K562 (cell line): ENCODE results near the gene DEPDC1. TPM values are rescaled to one million over a fixed set of nuclear protein-coding genes. Genes with fewer than 3 reads are reported as not detected.

Experiments used
- ATAC-seq: fragments of 200-7000 bp; cut with Tn5 transposase; 3 replicates; pipeline ENCODE4 v1.9.1; 2020; ENCODE audit warnings: moderate library complexity
- BruUV-seq: library from RNA; stranded (reverse); fragments of 400-500 nt; replicated peaks from 2 replicates; lab custom pipeline; 2021; lab: Mats Ljungman, UMichigan
- CTCF ChIA-PET: fragments of 300-600 bp; formaldehyde crosslinking; extraction: SDS; loops from one replicate; lab custom pipeline; 2021; ENCODE audit warnings: low intra/inter-chr PET ratio; lab: Yijun Ruan, JAX
- POLR2A ChIA-PET: fragments of 300-600, 350-650 bp; sonication (Branson Sonifier 250); formaldehyde crosslinking; extraction: SDS; loops from one replicate; lab custom pipeline; 2021; ENCODE audit warnings: antibody characterized with exemption, inconsistent platforms; lab: Yijun Ruan, JAX
- DNase-seq, 4 experiments: peaks; one replicate each; pipeline versions ENCODE4 v3.0.0 to v3.0.0-alpha.2; 2011 to 2018; ENCODE audit warnings: low spot score in 3 of 4, mixed read lengths in 3 of 4; ENCODE audit errors: extremely low read depth in 1 of 4
- FAIRE-seq: peaks from 2 replicates; lab custom pipeline; 2011; peaks lifted over from hg19 to GRCh38; lab: Jason Lieb, UNC
- H2AFZ ChIP-seq: 2 replicates; pipeline ENCODE4 v1.6.0; 2011; ENCODE audit warnings: low read depth, low read length, control low read depth, inconsistent platforms
- H3K27ac ChIP-seq: fragments of 200-600 bp; 3 replicates; pipeline ENCODE4 v1.8.0; 2011; ENCODE audit warnings: low read depth, mild to moderate bottlenecking, control low read depth, inconsistent platforms, low read length, moderate library complexity, mixed read lengths; ENCODE audit errors: extremely low read depth
- H3K27me3 ChIP-seq, 2 experiments: fragments of 300-600 bp in 1 of 2; 2 replicates in 1 of 2; 3 replicates in 1 of 2; pipeline versions ENCODE4 v1.6.0 to v1.8.0; 2011; ENCODE audit warnings: inconsistent platforms in 2 of 2, low read length in 2 of 2, mild to moderate bottlenecking in 1 of 2, mixed read lengths in 1 of 2, moderate library complexity in 1 of 2; ENCODE audit not compliant: control insufficient read depth in 2 of 2, insufficient read depth in 2 of 2
- H3K36me3 ChIP-seq: fragments of 300-600 bp; 3 replicates; pipeline ENCODE4 v1.8.0; 2011; ENCODE audit warnings: mild to moderate bottlenecking, low read length, inconsistent platforms; ENCODE audit not compliant: control insufficient read depth, insufficient read depth
- H3K4me1 ChIP-seq, 2 experiments: fragments of 200-600 bp in 1 of 2; replicated peaks in 1 of 2; 2 replicates in 1 of 2; 3 replicates in 1 of 2; pipeline versions ENCODE4 v1.5.1 to v1.8.0; 2011; ENCODE audit warnings: inconsistent platforms in 2 of 2, low read length in 2 of 2, mild to moderate bottlenecking in 1 of 2, mixed read lengths in 1 of 2, moderate library complexity in 1 of 2; ENCODE audit not compliant: control insufficient read depth in 2 of 2, insufficient read depth in 2 of 2
- H3K4me2 ChIP-seq: 2 replicates; pipeline ENCODE4 v1.6.1; 2011; ENCODE audit warnings: low read length, control low read depth, inconsistent platforms, mixed read lengths; ENCODE audit not compliant: insufficient read depth
- H3K4me3 ChIP-seq: fragments of 200-600 bp; sonication (generic), shearing (Covaris generic); 2 replicates; pipeline ENCODE4 v1.5.1; 2016; ENCODE audit warnings: control low read depth, inconsistent platforms
- H3K79me2 ChIP-seq: fragments of 200-600 bp; 3 replicates; pipeline ENCODE4 v1.8.0; 2011; ENCODE audit warnings: low read length, inconsistent platforms; ENCODE audit not compliant: control insufficient read depth, insufficient read depth
- H3K9ac ChIP-seq, 2 experiments: 2 replicates each; pipeline versions ENCODE4 v1.6.0 to v1.6.1; 2011; ENCODE audit warnings: low read depth in 2 of 2, low read length in 2 of 2, control low read depth in 1 of 2, inconsistent platforms in 1 of 2, mild to moderate bottlenecking in 1 of 2, mixed read lengths in 1 of 2; ENCODE audit not compliant: insufficient read depth in 1 of 2
- H3K9me1 ChIP-seq: one replicate; pipeline ENCODE4 v1.6.0; 2011; ENCODE audit warnings: inconsistent platforms, mild to moderate bottlenecking, low read length, moderate library complexity; ENCODE audit not compliant: control insufficient read depth, insufficient read depth
- H3K9me3 ChIP-seq: replicated peaks from 2 replicates; pipeline ENCODE4 v1.5.1; 2011; ENCODE audit warnings: low read depth, low read length, inconsistent platforms; ENCODE audit not compliant: control insufficient read depth, insufficient read depth
- H4K20me1 ChIP-seq: replicated peaks from 2 replicates; pipeline ENCODE4 v1.6.1; 2011; ENCODE audit warnings: low read length, inconsistent platforms, mixed read lengths; ENCODE audit not compliant: control insufficient read depth, insufficient read depth
- ARID4B ChIP-seq: sonication (generic); formaldehyde crosslinking; IDR thresholded peaks from 2 replicates; pipeline ENCODE4 v1.8.0; 2022; ENCODE audit warnings: mild to moderate bottlenecking, missing genetic modification reagents
- BACH1 ChIP-seq: fragments of 200-800 bp; sonication (Bioruptor generic); IDR thresholded peaks from 2 replicates; pipeline ENCODE4 v1.6.1; 2016; ENCODE audit warnings: missing genetic modification characterization, missing compliant biosample characterization
- DNMT1 ChIP-seq: fragments of 450-650 bp; IDR thresholded peaks from 2 replicates; pipeline ENCODE4 v1.6.1; 2016; ENCODE audit warnings: antibody characterized with exemption, mild to moderate bottlenecking
- ELF2 ChIP-seq: fragments of 250-450 bp; sonication (Bioruptor Pico); IDR thresholded peaks from 2 replicates; pipeline ENCODE4 v1.5.0; 2021; ENCODE audit warnings: mild to moderate bottlenecking
- NCOR1 ChIP-seq: fragments of 450-650 bp; IDR thresholded peaks from 2 replicates; pipeline ENCODE4 v1.6.1; 2016; ENCODE audit warnings: mild to moderate bottlenecking, moderate library complexity
- NR2F6 ChIP-seq: fragments of 450-650 bp; formaldehyde crosslinking; IDR thresholded peaks from 2 replicates; pipeline ENCODE4 v1.4.0; 2020; ENCODE audit warnings: mild to moderate bottlenecking
- SIN3B ChIP-seq: fragments of 450-650 bp; IDR thresholded peaks from 2 replicates; pipeline ENCODE4 v1.6.1; 2017; ENCODE audit warnings: low read depth, mild to moderate bottlenecking, moderate library complexity
- SUPT5H ChIP-seq: fragments of 450-650 bp; IDR thresholded peaks from 2 replicates; pipeline ENCODE4 v1.6.1; 2016
- TCF15 ChIP-seq: fragments of 250-450 bp; sonication (Bioruptor Pico); IDR thresholded peaks from 2 replicates; pipeline ENCODE4 v1.8.0; 2022; ENCODE audit warnings: moderate library complexity, mild to moderate bottlenecking, inconsistent platforms
- THRA ChIP-seq: fragments of 450-650 bp; IDR thresholded peaks from 2 replicates; pipeline ENCODE4 v1.6.1; 2017; ENCODE audit warnings: mild to moderate bottlenecking, moderate library complexity
- ZBTB1 ChIP-seq: sonication (generic); formaldehyde crosslinking; IDR thresholded peaks from 2 replicates; pipeline ENCODE4 v1.8.1; 2023; ENCODE audit warnings: missing genetic modification reagents, low read depth, mild to moderate bottlenecking, borderline replicate concordance
- ZFX ChIP-seq: sonication (generic); formaldehyde crosslinking; IDR thresholded peaks from 2 replicates; pipeline ENCODE4 v1.8.0; 2022; ENCODE audit warnings: mild to moderate bottlenecking, missing genetic modification reagents, moderate library complexity
- ZNF23 ChIP-seq: fragments of 250-450 bp; sonication (Bioruptor Pico); IDR thresholded peaks from 2 replicates; pipeline ENCODE4 v1.4.0; 2020; ENCODE audit warnings: mild to moderate bottlenecking
- ZNF668 ChIP-seq: fragments of 250-450 bp; sonication (Bioruptor Pico); IDR thresholded peaks from 2 replicates; pipeline ENCODE4 v1.8.0; 2022; ENCODE audit warnings: mild to moderate bottlenecking, inconsistent platforms
- ZNF766 ChIP-seq: fragments of 200-800 bp; sonication (Bioruptor generic); conservative IDR thresholded peaks from 2 replicates; pipeline ENCODE4 v1.6.1; 2016; ENCODE audit warnings: missing genetic modification characterization, missing compliant biosample characterization
- WGBS: fragments of 100-300 bp; shearing (Covaris generic); methylation state at CpG from one replicate; pipeline ENCODE4 v1.1.6; 2016; ENCODE audit warnings: low coverage, mixed read lengths; ENCODE audit not compliant: insufficient coverage; ENCODE audit errors: missing lambda C conversion rate; 5-methylcytosine and 5-hydroxymethylcytosine counted together
- in situ Hi-C: fragments of 300-500 bp; cut with MboI; formaldehyde crosslinking; loops from 4 replicates; pipeline ENCODE4 v1.15.0; 2018; ENCODE audit warnings: inconsistent platforms, mixed read lengths
- intact Hi-C: fragments of 100-400 bp; cut with micrococcal nuclease; formaldehyde crosslinking; loops from 2 replicates; pipeline ENCODE4 v1.14.2; 2022
- polyA plus RNA-seq, 8 experiments: library from polyadenylated mRNA; depleted of rRNA in 4 of 8; stranded (reverse) in 5 of 8; unstranded in 3 of 8; fragments of >200 nt; fragmentation: Nextera tagmentation in 2 of 8; fragmentation: Illumina TruSeq in 1 of 8; extraction: Ambion mirVana in 2 of 8; extraction: Trizol in 1 of 8; gene quantifications; 2 replicates each; pipeline versions ENCODE4 v1.2.1 to v1.2.3, GENCODE V29; 2011 to 2014; ENCODE audit warnings: inconsistent platforms in 1 of 8, missing spikeins in 1 of 8
- total RNA-seq, 7 experiments: library from RNA; depleted of rRNA in 6 of 7; stranded (reverse); fragments of >200 nt in 6 of 7; fragmentation: Illumina TruSeq in 2 of 7; extraction: Trizol in 2 of 7; gene quantifications; 2 replicates each; pipeline versions ENCODE4 v1.2.1 to v1.2.3, GENCODE V29; 2011 to 2021; ENCODE audit warnings: low replicate concordance in 1 of 7
- TF ChIP-seq, protein P1 (sequence below): fragments of 450-650 bp; IDR thresholded peaks from 2 replicates; pipeline ENCODE4 v1.6.1; 2018; ENCODE audit warnings: mild to moderate bottlenecking, low read depth; ENCODE audit not compliant: partially characterized antibody
- TF ChIP-seq, protein P2 (sequence below): fragments of 250-450 bp; sonication (Bioruptor Pico); IDR thresholded peaks from 2 replicates; pipeline ENCODE4 v1.8.0; 2021; ENCODE audit warnings: moderate library complexity, mild to moderate bottlenecking, inconsistent platforms

DEPDC1 gene
- total and polyA plus RNA-seq, 9 of the 15 experiments (the other 6 are each of a cell fraction or from before 2014, with no cell fraction given), result 9.9 to 28.3 (median 17.8) TPM

GRCh38 chr1:68456202-68456601, 40.7 kb downstream of the DEPDC1 start:
- no TSS peak for BruUV-seq
- FAIRE-seq (no peak), ATAC-seq (no peak), DNase-seq (no peak)
- in situ Hi-C loops (loop anchor here (25.0 kb wide), 2 partner anchors 919 to 1281 kb away; no protein-coding TSS in a partner anchor), intact Hi-C loops (no loop called here)
- no peak overlapping the region for H3K9ac ChIP-seq
- no peak overlapping the region for H3K4me3 ChIP-seq
- WGBS, result 0% methylated on average over 1 of the region's 1 CpG
- H4K20me1 ChIP-seq, result no peaks in the 10 kb centered on the region
- H3K9me3 ChIP-seq, result no peaks in the 10 kb centered on the region
- TF ChIP-seq NR2F6 (CRISPR knock-in tag) (no peak), TCF15 (CRISPR knock-in tag) (no peak), ELF2 (CRISPR knock-in tag) (no peak), SIN3B (no peak), ZFX (no peak), BACH1 (tag) (no peak), NCOR1 (no peak), ZNF668 (CRISPR knock-in tag) (no peak), ZBTB1 (CRISPR knock-in tag) (no peak), ARID4B (CRISPR knock-in tag) (no peak), ZNF23 (CRISPR knock-in tag) (no peak), ZNF766 (CRISPR knock-in tag) (no peak), DNMT1 (no peak), THRA (no peak), SUPT5H (no peak)
- TF ChIP-seq, protein P1, sequence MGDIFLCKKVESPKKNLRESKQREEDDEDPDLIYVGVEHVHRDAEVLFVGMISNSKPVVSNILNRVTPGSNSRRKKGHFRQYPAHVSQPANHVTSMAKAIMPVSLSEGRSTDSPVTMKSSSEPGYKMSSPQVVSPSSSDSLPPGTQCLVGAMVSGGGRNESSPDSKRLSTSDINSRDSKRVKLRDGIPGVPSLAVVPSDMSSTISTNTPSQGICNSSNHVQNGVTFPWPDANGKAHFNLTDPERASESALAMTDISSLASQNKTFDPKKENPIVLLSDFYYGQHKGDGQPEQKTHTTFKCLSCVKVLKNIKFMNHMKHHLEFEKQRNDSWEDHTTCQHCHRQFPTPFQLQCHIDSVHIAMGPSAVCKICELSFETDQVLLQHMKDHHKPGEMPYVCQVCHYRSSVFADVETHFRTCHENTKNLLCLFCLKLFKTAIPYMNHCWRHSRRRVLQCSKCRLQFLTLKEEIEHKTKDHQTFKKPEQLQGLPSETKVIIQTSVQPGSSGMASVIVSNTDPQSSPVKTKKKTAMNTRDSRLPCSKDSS, result no peak
- TF ChIP-seq, protein P2, sequence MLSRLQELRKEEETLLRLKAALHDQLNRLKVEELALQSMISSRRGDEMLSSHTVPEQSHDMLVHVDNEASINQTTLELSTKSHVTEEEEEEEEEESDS, result no peak
- no peaks in the 10 kb centered on the region for H3K27me3 ChIP-seq
- no peaks in the 10 kb centered on the region for H3K36me3 ChIP-seq
- no peak overlapping the region for H3K4me2 ChIP-seq
- no peak overlapping the region for H3K27ac ChIP-seq
- CTCF ChIA-PET, result no interaction called here
- H3K4me1 ChIP-seq, result no peaks in the 10 kb centered on the region
- no peaks in the 10 kb centered on the region for H3K79me2 ChIP-seq
- no peaks in the 10 kb centered on the region for H3K9me1 ChIP-seq
- H2AFZ ChIP-seq, result no peak overlapping the region
- POLR2A ChIA-PET, result no interaction called here
